ENCODE measurements around the gene CCDC82.

DNA sequence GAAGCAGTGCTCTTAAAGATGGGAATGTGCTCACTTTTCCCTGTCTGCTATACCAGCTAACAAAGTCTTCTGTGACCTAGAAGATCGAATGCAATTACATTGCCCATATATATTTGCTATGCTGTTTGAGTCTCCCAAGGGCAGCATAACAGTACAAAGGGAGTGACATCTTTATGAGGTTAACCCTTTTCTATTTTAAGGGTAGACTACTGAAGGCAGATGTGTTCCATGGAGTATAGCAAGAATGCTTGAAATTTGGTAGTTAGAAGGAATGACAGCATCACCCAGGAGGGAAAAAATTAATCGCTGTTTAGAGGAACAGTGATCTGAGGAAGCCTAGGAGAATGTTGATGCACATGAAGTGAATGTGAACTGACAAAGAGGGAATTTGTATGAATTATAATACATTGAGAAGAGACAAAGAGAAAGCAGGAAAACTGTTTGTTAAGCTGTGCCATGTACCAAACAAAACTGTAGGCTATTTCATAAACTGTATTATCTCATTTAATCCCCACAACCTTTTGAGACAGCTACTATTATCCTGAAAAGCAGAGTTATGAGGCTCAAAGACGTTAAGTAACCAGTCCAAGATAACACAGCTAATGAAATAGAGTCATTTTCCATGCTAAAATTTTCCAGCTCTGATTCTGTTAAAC lies 59.7 kb downstream of the CCDC82 start:
- TF ChIP-seq YY1 (IDR thresholded peaks at IDR 0.05; ENCODE audit: insufficient read depth, insufficient read length) (no peak), ZNF274 (IDR thresholded peaks at IDR 0.05; ENCODE audit: low read depth, low read length) (no peak), SUZ12 (IDR thresholded peaks at IDR 0.05; ENCODE audit: extremely low read depth, insufficient read depth, insufficient read length) (no peak)

All from NT2/D1 (cell line).